Measurements from ENCODE around the gene ADGRG3. TPM values are rescaled to one million over a fixed set of nuclear protein-coding genes. Genes with fewer than 3 reads are reported as not detected.

Gene ADGRG3
- total and polyA plus RNA-seq, 2 of the 13 experiments (the other 11 are each of a cell fraction or from before 2014, with no cell fraction given), result 2.7 to 11.8 TPM

GRCh38 chr16:57688487-57688986 is 20.4 kb downstream of the ADGRG3 start (continued):
- no peak for TF ChIP-seq ZNF383 (CRISPR knock-in tag; IDR thresholded peaks at IDR 0.05; ENCODE audit: borderline replicate concordance)
- TF ChIP-seq DZIP1 (CRISPR knock-in tag; IDR thresholded peaks at IDR 0.05), result no peak
- no peak for TF ChIP-seq ZNF557 (CRISPR knock-in tag; IDR thresholded peaks at IDR 0.05)
- TF ChIP-seq SNRNP70 (IDR thresholded peaks at IDR 0.05; ENCODE audit: low read depth, low read length), result no peak
- TF ChIP-seq MTA1 (CRISPR knock-in tag; IDR thresholded peaks at IDR 0.05; ENCODE audit: borderline replicate concordance), result no peak
- peak; percentile 3 for TF ChIP-seq XRCC5 (optimal IDR thresholded peaks at IDR 0.05; ENCODE audit: low read length)
- TF ChIP-seq FOXO4 (CRISPR knock-in tag; conservative IDR thresholded peaks at IDR 0.05), result no peak
- TF ChIP-seq ZNF775 (CRISPR knock-in tag; IDR thresholded peaks at IDR 0.05; ENCODE audit: borderline replicate concordance), result no peak
- TF ChIP-seq SKI (IDR thresholded peaks at IDR 0.05; ENCODE audit: partially characterized antibody), result no peak
- TF ChIP-seq ADNP (CRISPR knock-in tag; IDR thresholded peaks at IDR 0.05), result no peak
- TF ChIP-seq ZNF10 (CRISPR knock-in tag; IDR thresholded peaks at IDR 0.05; ENCODE audit: borderline replicate concordance, low read depth), result no peak
- TF ChIP-seq, protein P1, sequence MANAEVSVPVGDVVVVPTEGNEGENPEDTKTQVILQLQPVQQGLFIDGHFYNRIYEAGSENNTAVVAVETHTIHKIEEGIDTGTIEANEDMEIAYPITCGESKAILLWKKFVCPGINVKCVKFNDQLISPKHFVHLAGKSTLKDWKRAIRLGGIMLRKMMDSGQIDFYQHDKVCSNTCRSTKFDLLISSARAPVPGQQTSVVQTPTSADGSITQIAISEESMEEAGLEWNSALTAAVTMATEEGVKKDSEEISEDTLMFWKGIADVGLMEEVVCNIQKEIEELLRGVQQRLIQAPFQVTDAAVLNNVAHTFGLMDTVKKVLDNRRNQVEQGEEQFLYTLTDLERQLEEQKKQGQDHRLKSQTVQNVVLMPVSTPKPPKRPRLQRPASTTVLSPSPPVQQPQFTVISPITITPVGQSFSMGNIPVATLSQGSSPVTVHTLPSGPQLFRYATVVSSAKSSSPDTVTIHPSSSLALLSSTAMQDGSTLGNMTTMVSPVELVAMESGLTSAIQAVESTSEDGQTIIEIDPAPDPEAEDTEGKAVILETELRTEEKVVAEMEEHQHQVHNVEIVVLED (CRISPR knock-in tag; IDR thresholded peaks at IDR 0.05; ENCODE audit: borderline replicate concordance), result no peak
- TF ChIP-seq, protein P2, sequence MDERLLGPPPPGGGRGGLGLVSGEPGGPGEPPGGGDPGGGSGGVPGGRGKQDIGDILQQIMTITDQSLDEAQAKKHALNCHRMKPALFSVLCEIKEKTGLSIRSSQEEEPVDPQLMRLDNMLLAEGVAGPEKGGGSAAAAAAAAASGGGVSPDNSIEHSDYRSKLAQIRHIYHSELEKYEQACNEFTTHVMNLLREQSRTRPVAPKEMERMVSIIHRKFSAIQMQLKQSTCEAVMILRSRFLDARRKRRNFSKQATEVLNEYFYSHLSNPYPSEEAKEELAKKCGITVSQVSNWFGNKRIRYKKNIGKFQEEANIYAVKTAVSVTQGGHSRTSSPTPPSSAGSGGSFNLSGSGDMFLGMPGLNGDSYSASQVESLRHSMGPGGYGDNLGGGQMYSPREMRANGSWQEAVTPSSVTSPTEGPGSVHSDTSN (CRISPR knock-in tag; IDR thresholded peaks at IDR 0.05), result no peak
- TF ChIP-seq, protein P3, sequence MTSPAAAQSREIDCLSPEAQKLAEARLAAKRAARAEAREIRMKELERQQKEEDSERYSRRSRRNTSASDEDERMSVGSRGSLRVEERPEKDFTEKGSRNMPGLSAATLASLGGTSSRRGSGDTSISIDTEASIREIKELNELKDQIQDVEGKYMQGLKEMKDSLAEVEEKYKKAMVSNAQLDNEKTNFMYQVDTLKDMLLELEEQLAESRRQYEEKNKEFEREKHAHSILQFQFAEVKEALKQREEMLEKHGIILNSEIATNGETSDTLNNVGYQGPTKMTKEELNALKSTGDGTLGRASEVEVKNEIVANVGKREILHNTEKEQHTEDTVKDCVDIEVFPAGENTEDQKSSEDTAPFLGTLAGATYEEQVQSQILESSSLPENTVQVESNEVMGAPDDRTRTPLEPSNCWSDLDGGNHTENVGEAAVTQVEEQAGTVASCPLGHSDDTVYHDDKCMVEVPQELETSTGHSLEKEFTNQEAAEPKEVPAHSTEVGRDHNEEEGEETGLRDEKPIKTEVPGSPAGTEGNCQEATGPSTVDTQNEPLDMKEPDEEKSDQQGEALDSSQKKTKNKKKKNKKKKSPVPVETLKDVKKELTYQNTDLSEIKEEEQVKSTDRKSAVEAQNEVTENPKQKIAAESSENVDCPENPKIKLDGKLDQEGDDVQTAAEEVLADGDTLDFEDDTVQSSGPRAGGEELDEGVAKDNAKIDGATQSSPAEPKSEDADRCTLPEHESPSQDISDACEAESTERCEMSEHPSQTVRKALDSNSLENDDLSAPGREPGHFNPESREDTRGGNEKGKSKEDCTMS (CRISPR knock-in tag; conservative IDR thresholded peaks at IDR 0.05), result no peak
- no peak for TF ChIP-seq GABPA (IDR thresholded peaks at IDR 0.05; ENCODE audit: low read depth, low read length)
- no peak for TF ChIP-seq GABPA (CRISPR knock-in tag; IDR thresholded peaks at IDR 0.05; ENCODE audit: low read depth)
- no peak for TF ChIP-seq ZNF441 (CRISPR knock-in tag; IDR thresholded peaks at IDR 0.05; ENCODE audit: borderline replicate concordance)
- TF ChIP-seq ZSCAN22 (CRISPR knock-in tag; IDR thresholded peaks at IDR 0.05), result no peak
- TF ChIP-seq RELA (CRISPR knock-in tag; IDR thresholded peaks at IDR 0.05), result no peak
- TF ChIP-seq ZNF749 (CRISPR knock-in tag; IDR thresholded peaks at IDR 0.05; ENCODE audit: borderline replicate concordance), result no peak
- no peak for TF ChIP-seq ISX (CRISPR knock-in tag; conservative IDR thresholded peaks at IDR 0.05)
- no peak for TF ChIP-seq ZNF335 (CRISPR knock-in tag; IDR thresholded peaks at IDR 0.05)

All from HepG2 (cell line).